ENCODE results near the gene C7.

The C7 gene

GRCh38 chr5:40928886-40929448, 19.7 kb downstream of the C7 start:
- DNase-seq: no peak

DNA sequence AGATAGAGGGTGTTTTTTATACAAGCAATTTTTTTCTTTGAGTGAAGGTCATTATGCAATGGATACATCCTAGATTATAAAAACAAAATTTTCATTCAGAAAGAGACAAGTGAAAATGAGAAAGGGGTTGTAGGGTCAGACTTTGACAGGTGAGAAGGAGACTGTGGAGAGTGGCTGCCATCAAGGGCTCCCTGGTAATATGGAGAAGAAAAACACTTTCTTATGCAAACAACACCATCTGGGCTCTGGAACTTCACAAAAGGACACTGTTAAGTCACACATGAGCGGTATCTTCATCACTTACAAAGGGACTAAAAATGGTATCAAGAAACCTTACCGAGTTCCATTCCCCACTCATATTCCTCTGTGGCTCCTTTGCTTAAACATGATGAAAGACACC, 23.5 kb downstream of the C7 start:
- no peak for DNase-seq

DNA sequence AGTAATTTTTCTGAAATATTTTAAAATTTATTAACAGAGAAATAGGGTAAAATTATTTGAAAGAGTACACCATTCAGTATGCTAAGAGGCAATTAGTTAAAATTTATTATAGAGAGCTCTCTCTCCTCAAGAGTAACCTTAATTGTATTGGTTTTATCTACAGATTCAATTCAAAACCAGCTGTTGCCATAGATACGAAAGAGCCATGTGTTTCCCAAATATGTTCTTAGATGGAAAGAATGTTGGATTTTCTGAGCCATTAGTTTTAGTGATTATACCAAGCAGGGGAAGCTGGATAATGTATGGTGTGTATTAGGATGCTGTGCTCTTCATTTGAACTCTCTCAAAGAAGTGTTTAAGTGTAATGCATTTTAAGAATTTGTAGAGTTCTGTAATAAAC, 27.8 kb downstream of the C7 start:
- no peak for DNase-seq

DNA sequence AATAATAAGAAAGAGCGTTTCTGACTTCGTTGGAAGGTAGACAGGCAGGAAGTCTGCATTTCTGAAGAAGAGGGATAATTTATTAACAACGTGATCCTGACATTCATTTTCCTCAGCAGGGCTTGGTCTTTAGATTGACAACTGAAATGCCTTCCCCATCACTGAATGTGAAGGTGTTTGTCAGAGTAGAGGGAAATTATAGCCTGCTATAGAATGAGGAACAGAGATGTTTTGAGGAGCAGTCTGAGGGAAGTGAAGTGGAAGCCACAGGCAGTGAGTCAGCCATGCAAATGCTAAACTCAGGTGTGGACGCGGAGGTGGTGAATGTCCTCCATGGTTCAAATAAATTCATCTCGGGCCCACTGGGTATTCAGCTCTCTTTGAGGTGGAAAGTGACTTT, 30.5 kb downstream of the C7 start:
- no peak for DNase-seq

GRCh38 chr5:40945111-40945510, 35.8 kb downstream of the C7 start:
- DNase-seq: no peak

DNA sequence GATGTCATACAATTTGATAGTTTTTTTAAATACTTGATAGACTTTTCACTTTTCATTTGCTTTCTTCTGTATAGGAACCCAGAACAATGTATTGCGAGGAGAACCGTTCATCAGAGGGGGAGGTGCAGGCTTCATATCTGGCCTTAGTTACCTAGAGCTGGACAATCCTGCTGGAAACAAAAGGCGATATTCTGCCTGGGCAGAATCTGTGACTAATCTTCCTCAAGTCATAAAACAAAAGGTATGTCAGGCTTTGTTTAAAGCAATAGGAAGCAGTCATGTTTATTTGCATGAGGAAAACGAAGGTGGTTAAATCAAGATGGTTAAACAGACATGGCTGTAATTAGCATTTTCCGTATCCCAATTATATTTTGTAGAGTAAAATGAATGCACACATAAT, 46.0 kb downstream of the C7 start:
- DNase-seq: no peak

GRCh38 chr5:40957048-40957447, 47.8 kb downstream of the C7 start:
- no peak for DNase-seq

DNA sequence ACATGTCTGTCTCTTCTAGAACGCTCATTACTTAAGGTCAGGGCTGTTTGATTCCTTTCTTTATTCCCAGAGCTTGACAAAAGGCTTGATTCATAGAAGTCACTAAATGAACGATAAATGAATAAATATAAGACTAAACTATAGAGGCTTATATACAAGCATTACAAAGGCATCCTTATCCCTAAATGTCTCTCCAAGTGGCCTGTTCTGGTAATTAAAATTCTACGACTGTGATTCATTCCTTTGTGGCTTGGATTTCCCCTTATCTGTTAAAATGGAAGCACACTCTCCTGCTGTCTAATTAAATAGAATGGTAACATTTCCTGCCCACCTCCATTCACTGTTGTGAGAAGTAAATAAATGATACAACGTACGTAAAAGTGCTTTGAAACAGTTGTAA, 49.5 kb downstream of the C7 start:
- DNase-seq: no peak

DNA sequence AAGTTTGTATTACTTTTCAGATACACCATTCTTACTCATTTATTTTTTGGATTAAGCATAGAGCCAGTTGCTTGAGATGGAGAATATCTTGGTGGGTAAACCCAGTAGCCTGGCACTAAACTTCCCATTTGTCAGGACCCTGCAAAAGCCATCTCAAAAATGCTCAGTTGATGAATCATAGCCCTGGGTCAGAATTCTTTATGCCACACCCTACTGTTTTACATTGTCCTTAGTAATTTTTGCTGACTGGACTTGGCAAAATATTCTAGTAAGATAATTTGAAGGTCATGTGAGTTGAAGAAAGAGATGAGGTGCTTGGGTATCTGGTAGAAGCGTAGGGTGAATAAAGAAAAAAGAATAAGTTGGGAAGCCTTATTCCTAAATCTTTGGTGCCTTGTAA, 50.7 kb downstream of the C7 start:
- DNase-seq: no peak

DNA sequence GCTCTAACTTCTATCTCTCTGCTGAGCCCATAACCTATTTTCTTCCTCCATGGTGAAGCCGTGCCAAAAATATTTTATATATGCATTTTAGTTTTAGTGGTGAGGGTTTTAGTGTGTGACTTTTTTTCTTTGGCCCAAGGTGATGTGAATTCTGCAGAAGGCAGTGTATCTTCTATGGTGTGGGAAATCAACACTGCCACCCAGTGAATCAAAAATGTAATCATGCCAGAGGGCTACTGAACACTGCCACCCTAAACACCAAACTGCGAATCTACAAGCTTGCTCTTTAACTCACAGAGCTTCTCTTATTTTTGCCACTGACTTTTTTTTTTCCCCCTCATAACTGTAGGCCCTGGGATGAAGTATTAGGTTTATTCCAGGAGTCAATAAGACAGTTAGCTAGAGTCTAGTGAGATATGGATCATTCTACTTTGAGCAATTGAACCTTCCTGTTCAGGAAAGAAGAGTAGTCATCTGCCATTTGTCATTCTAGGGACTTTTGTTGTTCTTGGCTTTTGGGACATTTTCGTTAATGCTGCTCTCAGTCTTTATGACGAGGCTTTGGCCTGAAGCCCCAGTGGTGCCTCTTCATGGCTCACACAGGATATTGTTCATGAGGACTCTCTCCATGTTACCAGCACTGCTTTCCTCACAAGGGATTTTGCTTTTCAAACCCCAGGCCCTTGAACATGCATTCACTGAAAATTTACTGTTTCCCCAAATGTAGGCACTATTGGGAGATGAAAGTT, 53.1 kb downstream of the C7 start:
- no peak for DNase-seq

GRCh38 chr5:40972434-40972833, 63.1 kb downstream of the C7 start:
- no peak for DNase-seq

GRCh38 chr5:40973364-40974004, 64.2 kb downstream of the C7 start:
- no peak for DNase-seq

- no peak for DNase-seq
Observed at GRCh38 chr5:40976041-40976440, 66.7 kb downstream of the C7 start.

GRCh38 chr5:40976836-40977235, 67.5 kb downstream of the C7 start:
- DNase-seq: no peak

DNA sequence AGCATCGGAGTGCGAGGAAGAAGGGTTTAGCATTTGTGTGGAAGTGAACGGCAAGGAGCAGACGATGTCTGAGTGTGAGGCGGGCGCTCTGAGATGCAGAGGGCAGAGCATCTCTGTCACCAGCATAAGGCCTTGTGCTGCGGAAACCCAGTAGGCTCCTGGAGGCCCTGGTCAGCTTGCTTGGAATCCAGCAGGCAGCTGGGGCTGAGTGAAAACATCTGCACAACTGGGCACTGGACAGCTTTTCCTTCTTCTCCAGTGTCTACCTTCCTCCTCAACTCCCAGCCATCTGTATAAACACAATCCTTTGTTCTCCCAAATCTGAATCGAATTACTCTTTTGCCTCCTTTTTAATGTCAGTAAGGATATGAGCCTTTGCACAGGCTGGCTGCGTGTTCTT, 72.1 kb downstream of the C7 start:
- DNase-seq: no peak

GRCh38 chr5:40983781-40984180, 74.5 kb downstream of the C7 start:
- no peak for DNase-seq

GRCh38 chr5:40984884-40985283, 75.6 kb downstream of the C7 start:
- no peak for DNase-seq

- no peak for DNase-seq
Observed at GRCh38 chr5:40985501-40985900, 76.2 kb downstream of the C7 start.

DNA sequence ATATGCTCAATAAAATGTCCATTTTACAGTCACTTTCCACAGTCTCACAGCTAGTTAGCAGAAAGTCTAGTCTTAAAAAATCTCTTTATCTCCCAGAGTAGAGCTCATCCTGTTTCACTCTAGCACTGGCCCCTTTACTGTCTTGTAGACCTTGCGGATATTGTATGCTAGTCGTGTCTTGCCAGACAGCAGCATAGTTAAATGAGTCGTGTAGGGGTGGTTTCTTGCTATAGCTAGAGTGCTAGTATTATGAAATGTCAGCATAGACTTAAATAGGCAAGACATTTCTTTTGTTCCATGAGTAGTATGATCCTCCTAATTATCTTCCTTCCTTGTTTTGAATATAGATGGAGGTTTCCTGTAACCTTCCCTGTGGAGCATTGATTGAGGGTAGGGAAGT, 77.4 kb downstream of the C7 start:
- DNase-seq: no peak

- DNase-seq: no peak
Observed at GRCh38 chr5:40987349-40987748, 78.1 kb downstream of the C7 start.

GRCh38 chr5:40988746-40989510, 79.6 kb downstream of the C7 start:
- DNase-seq: no peak

GRCh38 chr5:40991168-40991980, 82.1 kb downstream of the C7 start:
- DNase-seq: no peak

DNA sequence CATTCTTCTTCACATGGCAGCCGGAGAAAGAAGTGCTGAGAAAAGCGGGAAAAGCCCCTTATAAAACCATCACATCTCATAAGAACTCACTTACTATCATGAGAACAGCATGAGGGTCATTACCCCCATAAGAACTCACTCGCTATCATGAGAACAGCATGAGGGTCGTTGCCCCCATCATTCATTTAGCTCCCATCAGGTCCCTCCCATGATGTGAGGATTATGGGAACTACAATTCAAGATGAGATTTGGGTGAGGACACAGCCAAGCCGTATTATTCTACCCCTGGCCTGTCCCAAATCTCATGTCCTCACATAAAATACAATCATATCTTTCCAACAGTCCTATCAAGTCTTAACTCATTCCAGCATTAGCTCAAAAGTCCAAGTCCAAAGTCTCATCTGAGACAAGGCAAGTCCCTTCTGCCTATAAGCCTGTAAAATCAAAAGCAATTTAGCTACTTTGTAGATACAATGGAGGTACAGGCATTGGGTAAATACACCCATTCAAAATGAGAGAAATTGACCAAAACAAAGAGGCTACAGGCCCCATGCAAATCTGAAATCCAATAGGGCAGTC, 82.8 kb downstream of the C7 start:
- no peak for DNase-seq

Measured in activated CD8-positive, alpha-beta memory T cell treated with anti-CD3 and anti-CD28 coated beads, Interleukin-2, amount 50 U/mL, for 48 hours (primary cell).